Rectal smooth muscle tissue (tissue), 1 donor: ENCODE measurements around the gene FKBP5.
"Not testable (repeated sequence)": the region's sequence is repeated elsewhere in the genome, so short reads cannot be mapped to it uniquely, and the experiment has no call there.

Experiments used
- H3K27ac ChIP-seq: one replicate; pipeline ENCODE4 v1.7.0; 2013; ENCODE audit warnings: low read depth, low read length, inconsistent platforms
- H3K27me3 ChIP-seq: one replicate; pipeline ENCODE4 v1.7.0; 2013; ENCODE audit warnings: low read length; ENCODE audit not compliant: control insufficient read depth, insufficient read depth
- H3K36me3 ChIP-seq: one replicate; pipeline ENCODE4 v1.7.0; 2013; ENCODE audit warnings: low read length; ENCODE audit not compliant: control insufficient read depth, insufficient read depth
- H3K4me1 ChIP-seq: one replicate; pipeline ENCODE4 v1.7.0; 2013; ENCODE audit warnings: low read length; ENCODE audit not compliant: control insufficient read depth, insufficient read depth
- H3K4me3 ChIP-seq: one replicate; pipeline ENCODE4 v1.7.0; 2013; ENCODE audit warnings: low read length
- H3K9ac ChIP-seq: one replicate; pipeline ENCODE4 v1.7.0; 2013; ENCODE audit warnings: low read length

The FKBP5 gene

GRCh38 chr6:35698858-35699257 is 10.1 kb upstream of the FKBP5 start:
- Histone ChIP-seq H3K27me3 (no peaks in the 10 kb centered on the region), H3K4me3 (no peak overlapping the region), H3K27ac (no peak overlapping the region), H3K36me3 (no peaks in the 10 kb centered on the region), H3K9ac (no peak overlapping the region), H3K4me1 (no peaks in the 10 kb centered on the region)

GRCh38 chr6:35698430-35698829 is 9.7 kb upstream of the FKBP5 start:
- not testable (repeated sequence) for H3K36me3 ChIP-seq, H3K27me3 ChIP-seq, H3K9ac ChIP-seq, H3K27ac ChIP-seq, H3K4me1 ChIP-seq, H3K4me3 ChIP-seq

- Histone ChIP-seq H3K27ac (no peak overlapping the region), H3K27me3 (no peaks in the 10 kb centered on the region), H3K9ac (no peak overlapping the region), H3K36me3 (no peaks in the 10 kb centered on the region), H3K4me1 (no peaks in the 10 kb centered on the region), H3K4me3 (no peak overlapping the region)
Observed at GRCh38 chr6:35694462-35694861, 5.7 kb upstream of the FKBP5 start.

GRCh38 chr6:35691027-35691824 is 2.5 kb upstream of the FKBP5 start:
- H3K27me3 ChIP-seq = no peaks in the 10 kb centered on the region
- H3K36me3 ChIP-seq = no peaks in the 10 kb centered on the region
- H3K27ac ChIP-seq = peak overlapping the region; percentile 75
- no peaks in the 10 kb centered on the region for H3K4me1 ChIP-seq
- no peak overlapping the region for H3K4me3 ChIP-seq
- no peak overlapping the region for H3K9ac ChIP-seq

GRCh38 chr6:35690484-35690883 is 1.8 kb upstream of the FKBP5 start:
- Histone ChIP-seq H3K36me3 (no peaks in the 10 kb centered on the region), H3K27ac (no peak overlapping the region), H3K4me1 (no peaks in the 10 kb centered on the region), H3K27me3 (no peaks in the 10 kb centered on the region), H3K4me3 (no peak overlapping the region), H3K9ac (no peak overlapping the region)

GRCh38 chr6:35690006-35690405 is 1.3 kb upstream of the FKBP5 start:
- H3K27ac ChIP-seq = peak overlapping the region; percentile 24
- not testable (repeated sequence) for H3K36me3 ChIP-seq, H3K4me1 ChIP-seq, H3K9ac ChIP-seq, H3K27me3 ChIP-seq, H3K4me3 ChIP-seq

GRCh38 chr6:35687658-35688604 is 784 bp downstream of the FKBP5 start:
- Histone ChIP-seq H3K4me1 (no peaks in the 10 kb centered on the region), H3K27me3 (no peaks in the 10 kb centered on the region), H3K4me3 (peak overlapping the region; percentile 98), H3K36me3 (no peaks in the 10 kb centered on the region), H3K27ac (peak overlapping the region; percentile 96), H3K9ac (peak overlapping the region; percentile 91)

- no peaks in the 10 kb centered on the region for H3K27me3 ChIP-seq
Observed at GRCh38 chr6:35686873-35687555, 1.7 kb downstream of the FKBP5 start.

GRCh38 chr6:35686436-35686835 is 2.3 kb downstream of the FKBP5 start:
- H3K36me3 ChIP-seq = no peaks in the 10 kb centered on the region
- no peaks in the 10 kb centered on the region for H3K27me3 ChIP-seq
- H3K4me3 ChIP-seq = no peak overlapping the region
- no peaks in the 10 kb centered on the region for H3K4me1 ChIP-seq
- no peak overlapping the region for H3K9ac ChIP-seq
- H3K27ac ChIP-seq = no peak overlapping the region

More at GRCh38 chr6:35686873-35687555, 1.7 kb downstream of the FKBP5 start:
- peak overlapping the region; percentile 96 for H3K27ac ChIP-seq
- no peak overlapping the region for H3K9ac ChIP-seq
- no peaks in the 10 kb centered on the region for H3K4me1 ChIP-seq
- H3K4me3 ChIP-seq = peak overlapping the region; percentile 98
- no peaks in the 10 kb centered on the region for H3K36me3 ChIP-seq

GRCh38 chr6:35683267-35683666 is 5.4 kb downstream of the FKBP5 start:
- H3K4me1 ChIP-seq = no peaks in the 10 kb centered on the region
- H3K36me3 ChIP-seq = no peaks in the 10 kb centered on the region
- no peaks in the 10 kb centered on the region for H3K27me3 ChIP-seq
- H3K9ac ChIP-seq = no peak overlapping the region
- H3K4me3 ChIP-seq = no peak overlapping the region
- H3K27ac ChIP-seq = no peak overlapping the region

GRCh38 chr6:35681298-35681697 is 7.4 kb downstream of the FKBP5 start:
- Histone ChIP-seq H3K27me3 (no peaks in the 10 kb centered on the region), H3K4me1 (no peaks in the 10 kb centered on the region), H3K36me3 (no peaks in the 10 kb centered on the region), H3K4me3 (no peak overlapping the region), H3K9ac (no peak overlapping the region), H3K27ac (no peak overlapping the region)

GRCh38 chr6:35679399-35679798 is 9.3 kb downstream of the FKBP5 start:
- Histone ChIP-seq H3K9ac (no peak overlapping the region), H3K4me1 (no peaks in the 10 kb centered on the region), H3K36me3 (no peaks in the 10 kb centered on the region), H3K27ac (no peak overlapping the region), H3K27me3 (no peaks in the 10 kb centered on the region), H3K4me3 (no peak overlapping the region)
